DND-41 (cell line): ENCODE measurements around the gene IGFL1.
A peak's percentile ranks its signal among the peaks of the same experiment; 100 is the strongest.

Experiments
- ATAC-seq: fragments of 200-7000 bp; cut with Tn5 transposase; 3 replicates; pipeline ENCODE4 v1.9.1; 2021; ENCODE audit warnings: low read depth; ENCODE audit not compliant: insufficient read depth
- DNase-seq: peaks from one replicate; pipeline ENCODE4 v3.0.0-alpha.2; 2020
- H2AFZ ChIP-seq: 2 replicates; pipeline ENCODE4 v1.6.0; 2012; ENCODE audit warnings: low read depth, low read length
- H3K27ac ChIP-seq: 2 replicates; pipeline ENCODE4 v1.5.1; 2012; ENCODE audit warnings: low read length, inconsistent platforms
- H3K27me3 ChIP-seq: fragments of 200-600 bp; sonication (generic); 2 replicates; pipeline ENCODE4 v1.6.0; 2012; ENCODE audit warnings: low read length, mild to moderate bottlenecking, inconsistent platforms; ENCODE audit not compliant: insufficient read depth, poor library complexity
- H3K36me3 ChIP-seq: 2 replicates; pipeline ENCODE4 v1.5.1; 2012; ENCODE audit warnings: low read length, inconsistent platforms; ENCODE audit not compliant: insufficient read depth
- H3K4me1 ChIP-seq: 2 replicates; pipeline ENCODE4 v1.5.1; 2012; ENCODE audit warnings: mild to moderate bottlenecking, low read length; ENCODE audit not compliant: insufficient read depth
- H3K4me2 ChIP-seq: 2 replicates; pipeline ENCODE4 v1.6.0; 2012; ENCODE audit warnings: mild to moderate bottlenecking, moderate library complexity, low read length, inconsistent platforms; ENCODE audit not compliant: insufficient read depth
- H3K4me3 ChIP-seq, 2 experiments: fragments of 200-600 bp in 1 of 2; shearing (Covaris generic) in 1 of 2; 2 replicates each; pipeline ENCODE4 v1.5.1; 2012 to 2016; ENCODE audit warnings: inconsistent platforms in 2 of 2, low read length in 2 of 2, mild to moderate bottlenecking in 2 of 2, low read depth in 1 of 2, moderate library complexity in 1 of 2
- H3K79me2 ChIP-seq: 2 replicates; pipeline ENCODE4 v1.6.0; 2012; ENCODE audit warnings: low read length, inconsistent platforms; ENCODE audit not compliant: insufficient read depth
- H3K9ac ChIP-seq: 2 replicates; pipeline ENCODE4 v1.6.0; 2012; ENCODE audit warnings: low read depth, mild to moderate bottlenecking, inconsistent platforms, low read length, moderate library complexity
- H3K9me3 ChIP-seq: 2 replicates; pipeline ENCODE4 v1.5.1; 2012; ENCODE audit warnings: low read length, moderate library complexity, mild to moderate bottlenecking, inconsistent platforms; ENCODE audit not compliant: insufficient read depth, severe bottlenecking
- H4K20me1 ChIP-seq: 2 replicates; pipeline ENCODE4 v1.6.0; 2012; ENCODE audit warnings: low read length; ENCODE audit not compliant: insufficient read depth
- EZH2 ChIP-seq: IDR thresholded peaks from 3 replicates; pipeline ENCODE4 v1.6.1; 2012; ENCODE audit warnings: borderline replicate concordance, low read depth, mild to moderate bottlenecking, moderate library complexity, low read length, inconsistent platforms; ENCODE audit not compliant: severe bottlenecking
- TF ChIP-seq, protein P1 (sequence below): IDR thresholded peaks from 2 replicates; pipeline ENCODE4 v1.5.1; 2012; ENCODE audit warnings: borderline replicate concordance, low read length, moderate library complexity, mild to moderate bottlenecking; ENCODE audit not compliant: poor library complexity, severe bottlenecking; ENCODE audit errors: extremely low read depth

Gene IGFL1

DNA sequence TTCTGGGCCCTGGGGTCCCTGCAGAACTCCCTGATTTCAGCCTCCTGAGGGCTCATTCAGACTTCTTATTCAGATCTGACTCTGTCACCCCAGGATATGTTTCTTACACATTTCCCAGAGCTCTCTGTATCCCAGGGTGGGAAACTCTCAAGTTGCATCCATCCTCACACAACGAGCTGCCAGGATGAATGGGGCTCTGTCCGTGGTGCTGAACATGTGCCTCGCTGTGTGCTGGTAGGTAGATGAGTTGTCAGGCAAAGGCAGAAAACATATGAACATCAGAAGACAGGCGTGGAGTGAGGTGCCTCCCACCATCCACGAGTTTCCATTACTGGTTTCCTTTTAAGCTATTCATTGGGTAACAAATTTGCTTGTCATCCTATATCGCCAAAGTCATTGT is 11.4 kb upstream of the IGFL1 start:
- no peaks in the 10 kb centered on the region for H3K36me3 ChIP-seq
- H3K4me2 ChIP-seq: no peak overlapping the region
- H3K9ac ChIP-seq: no peak overlapping the region
- ATAC-seq (peak; percentile 74; the same call in 2 of the 3 replicates), DNase-seq (peak; percentile 75)
- peaks cover 3% of the 10 kb centered on the region; the same call in 1 of the 2 replicates for H4K20me1 ChIP-seq
- H3K27ac ChIP-seq: no peak overlapping the region
- no peaks in the 10 kb centered on the region for H3K9me3 ChIP-seq
- no peaks in the 10 kb centered on the region for H3K27me3 ChIP-seq
- H3K79me2 ChIP-seq: no peaks in the 10 kb centered on the region
- TF ChIP-seq, protein P1, sequence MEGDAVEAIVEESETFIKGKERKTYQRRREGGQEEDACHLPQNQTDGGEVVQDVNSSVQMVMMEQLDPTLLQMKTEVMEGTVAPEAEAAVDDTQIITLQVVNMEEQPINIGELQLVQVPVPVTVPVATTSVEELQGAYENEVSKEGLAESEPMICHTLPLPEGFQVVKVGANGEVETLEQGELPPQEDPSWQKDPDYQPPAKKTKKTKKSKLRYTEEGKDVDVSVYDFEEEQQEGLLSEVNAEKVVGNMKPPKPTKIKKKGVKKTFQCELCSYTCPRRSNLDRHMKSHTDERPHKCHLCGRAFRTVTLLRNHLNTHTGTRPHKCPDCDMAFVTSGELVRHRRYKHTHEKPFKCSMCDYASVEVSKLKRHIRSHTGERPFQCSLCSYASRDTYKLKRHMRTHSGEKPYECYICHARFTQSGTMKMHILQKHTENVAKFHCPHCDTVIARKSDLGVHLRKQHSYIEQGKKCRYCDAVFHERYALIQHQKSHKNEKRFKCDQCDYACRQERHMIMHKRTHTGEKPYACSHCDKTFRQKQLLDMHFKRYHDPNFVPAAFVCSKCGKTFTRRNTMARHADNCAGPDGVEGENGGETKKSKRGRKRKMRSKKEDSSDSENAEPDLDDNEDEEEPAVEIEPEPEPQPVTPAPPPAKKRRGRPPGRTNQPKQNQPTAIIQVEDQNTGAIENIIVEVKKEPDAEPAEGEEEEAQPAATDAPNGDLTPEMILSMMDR: no peak
- TF ChIP-seq EZH2: no peak
- no peak overlapping the region for H3K4me3 ChIP-seq
- H3K4me1 ChIP-seq: no peaks in the 10 kb centered on the region
- H2AFZ ChIP-seq: no peak overlapping the region

DNA sequence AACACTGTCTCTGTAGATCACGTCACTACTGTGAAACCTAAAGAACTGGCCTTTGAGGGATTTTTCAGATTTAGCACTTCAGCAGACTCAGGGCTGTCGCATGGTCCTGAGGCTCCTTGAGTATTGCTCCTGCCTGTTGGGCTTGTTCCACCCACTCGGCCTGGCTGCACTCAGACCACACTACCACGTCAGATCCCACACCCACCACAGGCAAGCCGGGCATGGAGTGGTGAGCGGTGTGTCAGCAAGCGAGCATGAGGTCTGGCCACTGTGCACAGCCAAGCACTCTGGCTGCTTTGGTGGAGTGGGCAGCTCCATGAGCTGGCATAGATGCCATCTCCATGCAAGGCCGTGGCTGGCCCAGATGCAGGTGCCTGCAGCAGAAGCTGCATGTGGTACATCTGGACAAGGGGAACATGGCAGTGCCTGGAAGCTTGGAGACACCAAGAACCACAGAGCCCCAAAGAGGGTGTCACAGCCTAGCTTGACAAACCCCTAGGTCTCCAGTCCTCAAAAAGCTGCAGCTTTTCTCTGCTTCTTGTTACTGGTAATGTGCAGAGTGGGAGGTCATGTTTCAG is 9.4 kb upstream of the IGFL1 start:
- Histone ChIP-seq H4K20me1 (peaks cover 3% of the 10 kb centered on the region; the same call in 1 of the 2 replicates), H3K79me2 (no peaks in the 10 kb centered on the region), H2AFZ (no peak overlapping the region), H3K4me1 (no peaks in the 10 kb centered on the region), H3K27me3 (no peaks in the 10 kb centered on the region), H3K9me3 (no peaks in the 10 kb centered on the region), H3K27ac (no peak overlapping the region), H3K9ac (no peak overlapping the region), H3K36me3 (no peaks in the 10 kb centered on the region), H3K4me2 (no peak overlapping the region), H3K4me3 (no peak overlapping the region)
- TF ChIP-seq, protein P1: no peak
- TF ChIP-seq EZH2: no peak
- ATAC-seq: no peak
- no peak for DNase-seq

DNA sequence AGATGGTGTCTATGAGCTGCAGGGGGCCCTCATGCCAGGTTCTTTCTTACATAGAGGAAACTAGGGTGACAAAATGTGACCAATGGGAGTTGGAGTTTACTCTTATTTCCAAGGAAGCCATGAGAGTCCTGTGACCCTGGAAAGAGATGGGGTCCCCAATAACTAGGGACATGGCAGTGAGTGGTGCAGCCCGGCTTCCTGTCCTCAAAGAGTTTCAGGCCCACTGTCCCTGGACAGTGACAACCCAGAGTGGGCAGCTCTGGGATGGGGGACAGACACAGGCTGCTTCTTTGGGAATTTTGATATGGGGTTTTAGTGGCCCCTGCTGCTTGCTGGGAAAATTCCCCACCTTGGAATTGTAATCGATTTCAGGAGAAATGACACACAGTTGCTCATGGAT is 8.4 kb upstream of the IGFL1 start:
- no peaks in the 10 kb centered on the region for H3K4me1 ChIP-seq
- H3K4me2 ChIP-seq: no peak overlapping the region
- H3K27ac ChIP-seq: no peak overlapping the region

More for the DNA sequence above, 8.4 kb upstream of the IGFL1 start:
- H3K36me3 ChIP-seq: no peaks in the 10 kb centered on the region
- H3K27me3 ChIP-seq: no peaks in the 10 kb centered on the region
- ATAC-seq (no peak), DNase-seq (no peak)
- no peaks in the 10 kb centered on the region for H3K9me3 ChIP-seq
- no peaks in the 10 kb centered on the region for H3K79me2 ChIP-seq
- no peak overlapping the region for H2AFZ ChIP-seq
- H3K4me3 ChIP-seq: no peak overlapping the region
- H3K9ac ChIP-seq: no peak overlapping the region
- TF ChIP-seq, protein P1: no peak
- no peak for TF ChIP-seq EZH2
- peaks cover 3% of the 10 kb centered on the region; the same call in 1 of the 2 replicates for H4K20me1 ChIP-seq
